Measurements from ENCODE around the gene ARL15. TPM values are rescaled to one million over a fixed set of nuclear protein-coding genes. Genes with fewer than 3 reads are reported as not detected.
A peak's percentile ranks its signal among the peaks of the same experiment; 100 is the strongest.

The ARL15 gene
- total and polyA plus RNA-seq, 9 of the 15 experiments (the other 6 are each of a cell fraction or from before 2014, with no cell fraction given) = 18.5 to 80.4 (median 57.0) TPM

DNA sequence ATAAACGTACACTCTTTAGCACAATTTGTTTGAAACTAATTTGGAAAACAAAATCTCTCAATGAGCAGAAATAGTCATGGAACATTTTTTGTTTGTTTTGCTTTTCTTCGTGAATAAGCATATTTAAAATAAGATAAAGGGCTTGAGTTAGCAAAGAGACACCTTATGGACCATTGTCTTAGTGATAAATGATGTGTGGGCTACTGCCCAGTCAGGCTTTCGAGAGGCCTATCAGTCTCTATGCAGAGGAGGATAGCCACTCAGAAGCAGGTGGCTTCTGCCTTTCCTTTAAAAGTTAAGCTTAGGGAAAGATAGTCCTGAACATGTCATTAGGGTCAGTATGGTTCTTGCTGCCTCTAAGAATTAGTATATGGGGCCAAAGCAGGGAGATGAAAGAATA lies 2.1 kb upstream of the ARL15 start (continued):
- TF ChIP-seq, protein P1, sequence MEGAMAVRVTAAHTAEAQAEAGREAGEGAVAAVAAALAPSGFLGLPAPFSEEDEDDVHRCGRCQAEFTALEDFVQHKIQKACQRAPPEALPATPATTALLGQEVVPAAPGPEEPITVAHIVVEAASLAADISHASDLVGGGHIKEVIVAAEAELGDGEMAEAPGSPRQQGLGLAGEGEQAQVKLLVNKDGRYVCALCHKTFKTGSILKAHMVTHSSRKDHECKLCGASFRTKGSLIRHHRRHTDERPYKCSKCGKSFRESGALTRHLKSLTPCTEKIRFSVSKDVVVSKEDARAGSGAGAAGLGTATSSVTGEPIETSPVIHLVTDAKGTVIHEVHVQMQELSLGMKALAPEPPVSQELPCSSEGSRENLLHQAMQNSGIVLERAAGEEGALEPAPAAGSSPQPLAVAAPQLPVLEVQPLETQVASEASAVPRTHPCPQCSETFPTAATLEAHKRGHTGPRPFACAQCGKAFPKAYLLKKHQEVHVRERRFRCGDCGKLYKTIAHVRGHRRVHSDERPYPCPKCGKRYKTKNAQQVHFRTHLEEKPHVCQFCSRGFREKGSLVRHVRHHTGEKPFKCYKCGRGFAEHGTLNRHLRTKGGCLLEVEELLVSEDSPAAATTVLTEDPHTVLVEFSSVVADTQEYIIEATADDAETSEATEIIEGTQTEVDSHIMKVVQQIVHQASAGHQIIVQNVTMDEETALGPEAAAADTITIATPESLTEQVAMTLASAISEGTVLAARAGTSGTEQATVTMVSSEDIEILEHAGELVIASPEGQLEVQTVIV (CRISPR knock-in tag; IDR thresholded peaks at IDR 0.05; ENCODE audit: borderline replicate concordance) = no peak
- TF ChIP-seq ZNF274 (IDR thresholded peaks at IDR 0.05; ENCODE audit: borderline replicate concordance, low read depth, low read length) = no peak
- no peak for TF ChIP-seq NR3C1 (CRISPR knock-in tag; IDR thresholded peaks at IDR 0.05)
- TF ChIP-seq CBFA2T3 (IDR thresholded peaks at IDR 0.05) = peak; percentile 75
- TF ChIP-seq SNIP1 (IDR thresholded peaks at IDR 0.05; ENCODE audit: low read depth) = no peak
- no peak for TF ChIP-seq FOXA1 (IDR thresholded peaks at IDR 0.05; ENCODE audit: borderline replicate concordance)
- no peak for TF ChIP-seq DMBX1 (CRISPR knock-in tag; IDR thresholded peaks at IDR 0.05; ENCODE audit: borderline replicate concordance)
- no peak for TF ChIP-seq RBM15 (IDR thresholded peaks at IDR 0.05; ENCODE audit: insufficient read depth, low read length)
- no peak for TF ChIP-seq ZNF79 (CRISPR knock-in tag; IDR thresholded peaks at IDR 0.05; ENCODE audit: low read depth)
- no peak for TF ChIP-seq ELF4 (CRISPR knock-in tag; IDR thresholded peaks at IDR 0.05)
- no peak for TF ChIP-seq FOXJ3 (CRISPR knock-in tag; IDR thresholded peaks at IDR 0.05)
- TF ChIP-seq ZNF316 (IDR thresholded peaks at IDR 0.05) = peak; percentile 26; the same call in 1 of the 2 replicates
- no peak for TF ChIP-seq FOS (IDR thresholded peaks at IDR 0.05; ENCODE audit: extremely low read depth, insufficient read length)
- TF ChIP-seq C11orf30 (IDR thresholded peaks at IDR 0.05; ENCODE audit: low read depth) = peak; percentile 26; the same call in 1 of the 2 replicates
- TF ChIP-seq ETV1 (tag; conservative IDR thresholded peaks at IDR 0.05; ENCODE audit: low read depth) = no peak
- TF ChIP-seq, protein P2, sequence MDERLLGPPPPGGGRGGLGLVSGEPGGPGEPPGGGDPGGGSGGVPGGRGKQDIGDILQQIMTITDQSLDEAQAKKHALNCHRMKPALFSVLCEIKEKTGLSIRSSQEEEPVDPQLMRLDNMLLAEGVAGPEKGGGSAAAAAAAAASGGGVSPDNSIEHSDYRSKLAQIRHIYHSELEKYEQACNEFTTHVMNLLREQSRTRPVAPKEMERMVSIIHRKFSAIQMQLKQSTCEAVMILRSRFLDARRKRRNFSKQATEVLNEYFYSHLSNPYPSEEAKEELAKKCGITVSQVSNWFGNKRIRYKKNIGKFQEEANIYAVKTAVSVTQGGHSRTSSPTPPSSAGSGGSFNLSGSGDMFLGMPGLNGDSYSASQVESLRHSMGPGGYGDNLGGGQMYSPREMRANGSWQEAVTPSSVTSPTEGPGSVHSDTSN (CRISPR knock-in tag; IDR thresholded peaks at IDR 0.05; ENCODE audit: low read depth) = no peak
- TF ChIP-seq, protein P2 (tag; conservative IDR thresholded peaks at IDR 0.05; ENCODE audit: low read depth) = peak; percentile 49
- TF ChIP-seq ZFX (CRISPR knock-in tag; IDR thresholded peaks at IDR 0.05) = peak; percentile 37
- no peak for TF ChIP-seq SRSF9 (IDR thresholded peaks at IDR 0.05; ENCODE audit: borderline replicate concordance, low read depth, low read length)
- no peak for TF ChIP-seq ZNF384 (IDR thresholded peaks at IDR 0.05; ENCODE audit: low read depth, low read length)
- TF ChIP-seq SPI1 (IDR thresholded peaks at IDR 0.05; ENCODE audit: borderline replicate concordance, low read depth, low read length) = no peak
- TF ChIP-seq, protein P3, sequence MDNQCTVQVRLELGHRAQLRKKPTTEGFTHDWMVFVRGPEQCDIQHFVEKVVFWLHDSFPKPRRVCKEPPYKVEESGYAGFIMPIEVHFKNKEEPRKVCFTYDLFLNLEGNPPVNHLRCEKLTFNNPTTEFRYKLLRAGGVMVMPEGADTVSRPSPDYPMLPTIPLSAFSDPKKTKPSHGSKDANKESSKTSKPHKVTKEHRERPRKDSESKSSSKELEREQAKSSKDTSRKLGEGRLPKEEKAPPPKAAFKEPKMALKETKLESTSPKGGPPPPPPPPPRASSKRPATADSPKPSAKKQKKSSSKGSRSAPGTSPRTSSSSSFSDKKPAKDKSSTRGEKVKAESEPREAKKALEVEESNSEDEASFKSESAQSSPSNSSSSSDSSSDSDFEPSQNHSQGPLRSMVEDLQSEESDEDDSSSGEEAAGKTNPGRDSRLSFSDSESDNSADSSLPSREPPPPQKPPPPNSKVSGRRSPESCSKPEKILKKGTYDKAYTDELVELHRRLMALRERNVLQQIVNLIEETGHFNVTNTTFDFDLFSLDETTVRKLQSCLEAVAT (IDR thresholded peaks at IDR 0.05) = no peak
- no peak for TF ChIP-seq NFYB (IDR thresholded peaks at IDR 0.05; ENCODE audit: extremely low read depth, insufficient read length)

All from K562 (cell line).